Breast epithelium (tissue), 4 donors: Measurements from ENCODE around the gene PRKAR1B. TPM values are rescaled to one million over a fixed set of nuclear protein-coding genes. Genes with fewer than 3 reads are reported as not detected.

Experiments
- DNase-seq, 2 donors: peaks; one replicate each; pipeline ENCODE4 v3.0.0-alpha.2; 2019; ENCODE audit warnings: low spot score in 2 of 2
- H3K27ac ChIP-seq, 2 donors: fragments of 200-600 bp; sonication (generic) in 1 of 2; one replicate each; pipeline ENCODE4 v1.5.1; 2016 to 2019; ENCODE audit warnings: mild to moderate bottlenecking in 1 of 2
- H3K27me3 ChIP-seq, 2 donors: fragments of 200-600 bp; sonication (generic) in 1 of 2; one replicate each; pipeline versions ENCODE4 v1.5.1 to v1.6.0; 2017 to 2019; ENCODE audit warnings: control low read depth in 1 of 2, mild to moderate bottlenecking in 1 of 2
- H3K36me3 ChIP-seq: fragments of 200-600 bp; one replicate; pipeline ENCODE4 v1.5.1; 2019
- H3K4me1 ChIP-seq, 2 donors: fragments of 200-600 bp; sonication (generic); one replicate each; pipeline ENCODE4 v1.5.1; 2016 to 2019; ENCODE audit warnings: control low read depth in 1 of 2
- H3K4me3 ChIP-seq, 3 donors: fragments of 200-600 bp; sonication (generic); 1 replicate in 2 of 3; 2 replicates in 1 of 3; pipeline ENCODE4 v1.5.1; 2016 to 2019; ENCODE audit warnings: mild to moderate bottlenecking in 3 of 3, moderate library complexity in 2 of 3
- H3K9me3 ChIP-seq, 2 donors: fragments of 200-600 bp; sonication (generic) in 1 of 2; one replicate each; pipeline ENCODE4 v1.5.1; 2016 to 2019; ENCODE audit warnings: control low read depth in 1 of 2
- POLR2A ChIP-seq: fragments of 450-650 bp; IDR thresholded peaks from one replicate; pipeline ENCODE4 v1.6.1; 2016; ENCODE audit warnings: antibody characterized with exemption, mild to moderate bottlenecking, moderate library complexity
- POLR2AphosphoS5 ChIP-seq, 3 donors: sonication (generic); formaldehyde crosslinking; IDR thresholded peaks; one replicate each; pipeline ENCODE4 v1.6.1; 2017; ENCODE audit warnings: antibody characterized with exemption in 3 of 3
- intact Hi-C: fragments of 100-400 bp; cut with DNase I; formaldehyde crosslinking; loops from one replicate; pipeline ENCODE4 v1.15.1; 2023; ENCODE audit warnings: low total_unique reads
- total RNA-seq, 3 donors: library from RNA; depleted of rRNA; stranded (reverse); fragments of >200 nt; gene quantifications; one replicate each; pipeline ENCODE4 v1.1.0, GENCODE V29; 2016
- TF ChIP-seq, protein P1 (sequence below), 3 donors: fragments of 450-650 bp; IDR thresholded peaks; one replicate each; pipeline ENCODE4 v1.5.1; 2016 to 2017; ENCODE audit warnings: antibody characterized with exemption in 3 of 3, mild to moderate bottlenecking in 3 of 3, moderate library complexity in 3 of 3

The PRKAR1B gene
- total RNA-seq, 3 donors from 2014 or later, result 3.7 to 10.5 (median 7.9) TPM

DNA sequence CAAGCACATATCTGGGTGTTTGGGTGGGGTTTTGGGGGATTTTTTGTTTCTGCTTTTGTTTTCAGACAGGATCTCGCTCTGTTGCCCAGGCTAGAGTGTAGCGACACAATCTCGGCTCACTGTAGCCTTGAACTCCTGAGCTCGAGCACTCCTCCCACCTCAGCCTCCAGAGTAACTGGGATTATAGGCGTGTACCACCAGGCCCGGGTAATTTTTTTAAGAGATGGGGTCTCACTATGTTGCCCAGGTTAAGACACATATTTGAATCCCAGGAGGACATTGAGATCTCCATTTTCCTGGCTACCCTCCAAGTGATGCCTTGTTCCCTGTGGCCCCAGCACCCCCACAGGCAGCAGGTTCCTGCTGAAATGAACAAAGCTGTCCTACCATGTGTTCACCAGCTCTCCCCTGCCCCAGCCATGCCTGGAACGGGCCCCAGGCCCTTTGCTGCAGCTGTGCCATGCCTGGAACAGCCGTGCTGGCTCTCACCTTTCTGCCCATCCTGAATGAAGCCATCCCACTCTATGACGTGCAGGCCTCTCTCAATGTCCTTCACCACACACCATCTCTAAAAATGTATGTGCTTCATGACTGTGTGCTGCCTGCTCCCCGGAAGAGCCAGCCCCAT is 55.6 kb downstream of the PRKAR1B start:
- no peak overlapping the region for H3K4me3 ChIP-seq
- H3K9me3 ChIP-seq, result no peaks in the 10 kb centered on the region
- no peak for DNase-seq
- H3K27me3 ChIP-seq, result no peaks in the 10 kb centered on the region
- no peak overlapping the region for H3K27ac ChIP-seq
- H3K36me3 ChIP-seq, result no peaks in the 10 kb centered on the region
- TF ChIP-seq POLR2A (no peak), POLR2AphosphoS5 (IDR thresholded peaks at IDR 0.05) (no peak)
- TF ChIP-seq, protein P1, sequence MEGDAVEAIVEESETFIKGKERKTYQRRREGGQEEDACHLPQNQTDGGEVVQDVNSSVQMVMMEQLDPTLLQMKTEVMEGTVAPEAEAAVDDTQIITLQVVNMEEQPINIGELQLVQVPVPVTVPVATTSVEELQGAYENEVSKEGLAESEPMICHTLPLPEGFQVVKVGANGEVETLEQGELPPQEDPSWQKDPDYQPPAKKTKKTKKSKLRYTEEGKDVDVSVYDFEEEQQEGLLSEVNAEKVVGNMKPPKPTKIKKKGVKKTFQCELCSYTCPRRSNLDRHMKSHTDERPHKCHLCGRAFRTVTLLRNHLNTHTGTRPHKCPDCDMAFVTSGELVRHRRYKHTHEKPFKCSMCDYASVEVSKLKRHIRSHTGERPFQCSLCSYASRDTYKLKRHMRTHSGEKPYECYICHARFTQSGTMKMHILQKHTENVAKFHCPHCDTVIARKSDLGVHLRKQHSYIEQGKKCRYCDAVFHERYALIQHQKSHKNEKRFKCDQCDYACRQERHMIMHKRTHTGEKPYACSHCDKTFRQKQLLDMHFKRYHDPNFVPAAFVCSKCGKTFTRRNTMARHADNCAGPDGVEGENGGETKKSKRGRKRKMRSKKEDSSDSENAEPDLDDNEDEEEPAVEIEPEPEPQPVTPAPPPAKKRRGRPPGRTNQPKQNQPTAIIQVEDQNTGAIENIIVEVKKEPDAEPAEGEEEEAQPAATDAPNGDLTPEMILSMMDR (IDR thresholded peaks at IDR 0.05), result no peak
- H3K4me1 ChIP-seq, result no peaks in the 10 kb centered on the region
- intact Hi-C loops, result no loop called here

DNA sequence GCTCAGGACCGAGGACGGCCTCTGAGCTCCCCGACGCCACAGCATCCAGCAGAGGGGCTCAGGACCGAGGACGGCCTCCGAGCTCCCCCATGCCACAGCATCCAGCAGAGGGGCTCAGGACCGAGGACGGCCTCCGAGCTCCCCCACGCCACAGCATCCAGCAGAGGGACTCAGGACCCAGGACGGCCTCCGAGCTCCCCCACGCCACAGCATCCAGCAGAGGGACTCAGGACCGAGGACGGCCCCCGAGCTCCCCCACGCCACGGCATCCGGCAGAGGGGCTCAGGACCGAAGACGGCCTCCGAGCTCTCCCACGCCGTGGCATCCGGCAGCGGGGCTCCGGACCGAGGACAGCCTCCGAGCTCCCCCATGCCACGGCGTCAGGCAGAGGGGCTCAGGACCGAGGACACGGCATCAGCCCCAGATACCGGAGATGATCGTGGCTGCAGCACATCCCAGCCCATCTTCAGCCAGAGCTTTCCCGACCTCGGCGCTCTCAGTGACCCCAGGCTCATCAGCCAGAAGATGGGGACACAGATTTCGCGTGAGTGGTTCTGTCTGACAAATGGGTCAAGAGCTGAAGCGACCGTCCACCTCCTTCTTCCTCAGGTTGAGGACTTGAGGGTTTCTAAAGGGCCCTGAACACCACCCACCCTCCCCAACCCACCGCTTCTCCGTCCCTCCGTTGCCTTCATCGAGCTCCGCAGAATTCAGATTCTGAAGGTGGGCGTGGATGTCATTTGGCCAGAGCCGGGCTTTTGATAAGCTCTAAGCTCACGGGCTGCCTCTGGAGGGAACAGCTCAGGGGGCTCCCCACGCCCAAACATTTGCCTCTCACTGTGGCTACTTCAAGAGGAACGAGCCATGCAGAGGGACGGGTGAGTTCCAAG is 56.3 kb downstream of the PRKAR1B start:
- Histone ChIP-seq H3K4me1 (no peaks in the 10 kb centered on the region), H3K36me3 (no peaks in the 10 kb centered on the region), H3K27ac (no peak overlapping the region), H3K4me3 (no peak overlapping the region), H3K27me3 (no peaks in the 10 kb centered on the region), H3K9me3 (no peaks in the 10 kb centered on the region)
- TF ChIP-seq POLR2AphosphoS5 (IDR thresholded peaks at IDR 0.05), result no peak
- TF ChIP-seq, protein P1 (IDR thresholded peaks at IDR 0.05), result no peak
- no peak for TF ChIP-seq POLR2A
- peak in 1 of 2 donors; percentile 27 for DNase-seq
- intact Hi-C loops, result no loop called here

DNA sequence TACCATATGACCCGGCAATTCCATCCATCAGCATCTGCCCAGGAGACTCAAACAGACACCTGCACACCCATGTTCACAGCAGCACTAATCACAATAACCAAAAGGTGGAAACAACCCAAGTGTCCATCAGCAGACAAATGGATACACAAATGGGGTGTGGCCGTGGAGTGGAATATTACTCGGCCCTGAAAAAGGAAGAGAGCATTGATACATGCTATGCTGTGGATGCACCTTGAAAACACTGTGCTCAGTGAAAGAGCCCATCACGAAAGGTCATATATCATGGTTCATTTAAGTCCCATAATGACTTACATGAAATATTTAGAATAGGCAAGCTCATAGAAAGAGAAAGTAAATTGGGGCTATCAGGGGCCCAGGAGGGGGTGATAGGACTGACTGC is 58.1 kb downstream of the PRKAR1B start:
- no peaks in the 10 kb centered on the region for H3K27me3 ChIP-seq
- H3K36me3 ChIP-seq, result no peaks in the 10 kb centered on the region
- DNase-seq, result peak in 1 of 2 donors; percentile 22
- TF ChIP-seq, protein P1 (IDR thresholded peaks at IDR 0.05), result no peak
- TF ChIP-seq POLR2AphosphoS5 (IDR thresholded peaks at IDR 0.05), result no peak
- no peak for TF ChIP-seq POLR2A
- H3K9me3 ChIP-seq, result no peaks in the 10 kb centered on the region
- intact Hi-C loops, result no loop called here
- H3K4me1 ChIP-seq, result no peaks in the 10 kb centered on the region
- peak overlapping the region; percentile 59 to 78 for H3K27ac ChIP-seq
- no peak overlapping the region for H3K4me3 ChIP-seq

DNA sequence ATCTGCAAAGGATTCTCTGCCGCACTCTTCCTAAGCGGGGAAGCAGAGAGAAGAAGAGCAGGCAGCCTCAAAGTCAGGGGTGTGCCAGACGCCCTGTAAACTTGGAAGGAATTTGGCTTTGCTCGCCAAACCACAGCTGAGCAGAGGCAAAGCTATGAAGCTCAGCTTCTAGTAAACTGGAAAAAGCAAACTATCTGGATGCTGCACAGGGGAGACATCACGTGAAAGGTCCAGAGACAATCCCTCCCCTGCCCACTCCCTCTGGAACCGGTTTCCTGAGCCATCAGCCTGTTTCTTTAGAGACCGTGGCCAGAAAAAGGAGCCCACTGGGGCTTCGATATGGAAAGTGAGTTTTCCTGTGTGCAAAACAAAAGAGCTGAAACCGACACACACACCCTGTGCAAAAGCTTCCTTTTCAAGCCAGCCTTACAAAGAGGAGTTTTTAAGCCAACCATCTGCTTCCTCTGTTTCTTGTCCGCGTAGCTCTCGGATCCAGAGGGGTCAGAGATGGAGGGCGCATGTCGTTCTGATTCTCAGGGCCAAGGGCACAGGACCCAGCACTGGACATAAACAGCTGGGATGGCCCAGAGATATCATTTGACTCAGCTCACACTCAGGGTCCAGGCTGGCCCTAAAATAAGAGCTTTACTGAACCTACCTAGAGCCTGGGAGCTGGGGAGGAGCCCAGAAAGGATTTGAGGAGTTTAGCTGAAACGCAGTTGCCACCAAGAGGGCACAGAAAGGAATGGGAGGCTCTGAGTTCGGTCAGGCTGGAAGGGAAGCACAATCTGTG is 58.7 kb downstream of the PRKAR1B start:
- DNase-seq, result peak; percentile 51 to 65
- H3K9me3 ChIP-seq, result no peaks in the 10 kb centered on the region
- H3K4me3 ChIP-seq, result peak overlapping the region in 1 of 3 donors; percentile 30
- intact Hi-C loops, result no loop called here
- H3K27ac ChIP-seq, result peak overlapping the region; percentile 59 to 78
- H3K27me3 ChIP-seq, result no peaks in the 10 kb centered on the region
- no peaks in the 10 kb centered on the region for H3K36me3 ChIP-seq
- no peaks in the 10 kb centered on the region for H3K4me1 ChIP-seq
- TF ChIP-seq, protein P1 (IDR thresholded peaks at IDR 0.05), result no peak
- TF ChIP-seq POLR2AphosphoS5 (IDR thresholded peaks at IDR 0.05), result peak in 2 of 3 donors; percentile 3 to 28
